ENCODE data around the gene AZI2.
A peak's percentile ranks its signal among the peaks of the same experiment; 100 is the strongest.

The AZI2 gene, protein sequence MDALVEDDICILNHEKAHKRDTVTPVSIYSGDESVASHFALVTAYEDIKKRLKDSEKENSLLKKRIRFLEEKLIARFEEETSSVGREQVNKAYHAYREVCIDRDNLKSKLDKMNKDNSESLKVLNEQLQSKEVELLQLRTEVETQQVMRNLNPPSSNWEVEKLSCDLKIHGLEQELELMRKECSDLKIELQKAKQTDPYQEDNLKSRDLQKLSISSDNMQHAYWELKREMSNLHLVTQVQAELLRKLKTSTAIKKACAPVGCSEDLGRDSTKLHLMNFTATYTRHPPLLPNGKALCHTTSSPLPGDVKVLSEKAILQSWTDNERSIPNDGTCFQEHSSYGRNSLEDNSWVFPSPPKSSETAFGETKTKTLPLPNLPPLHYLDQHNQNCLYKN

DNA sequence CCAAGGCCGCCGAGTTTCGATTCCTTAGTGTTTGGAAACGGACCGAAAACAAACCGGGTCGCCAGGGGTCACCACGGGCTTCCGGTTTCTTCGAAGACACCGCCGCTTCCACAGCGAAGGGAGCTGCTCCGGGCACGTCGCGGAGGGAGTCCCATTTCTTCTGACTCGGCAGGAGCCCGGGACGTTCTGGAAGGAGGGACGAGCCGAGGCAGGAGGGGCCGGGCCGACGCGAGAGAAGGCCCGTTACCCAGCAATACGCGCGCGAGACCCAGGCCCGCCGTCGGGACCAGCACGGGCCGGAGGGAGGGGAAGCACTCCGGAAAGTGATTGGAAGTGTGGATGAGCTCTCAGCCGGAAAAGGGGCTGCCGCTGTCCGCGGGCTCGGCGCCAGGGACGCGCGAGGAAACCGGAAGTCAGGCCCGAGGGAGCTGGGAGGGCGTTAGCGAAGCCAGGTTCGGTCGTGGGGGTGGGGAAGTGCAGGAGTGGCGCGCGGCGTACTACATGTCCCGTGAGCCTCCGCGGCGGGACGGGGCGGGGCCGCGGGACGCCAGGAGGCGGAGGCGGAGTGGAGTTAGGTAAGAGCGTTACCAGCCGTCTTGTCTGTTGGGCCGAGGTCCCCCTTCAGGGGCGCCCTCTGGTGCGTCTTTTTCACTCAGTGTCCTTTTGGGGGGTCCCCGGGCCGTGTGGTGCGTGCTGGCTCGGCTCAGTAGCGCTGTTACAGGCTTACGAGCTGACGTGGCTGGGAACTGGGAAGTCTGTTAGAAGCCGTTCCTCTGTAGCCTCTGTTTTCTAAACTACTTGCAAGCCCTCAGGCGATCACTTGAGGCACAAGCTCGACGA lies at the start of gene AZI2, which contains the start of gene ZCWPW2:
Gene AZI2 (minus strand): TSS at position 196 of the 840 bp plus-strand sequence. CDS start 8,207 bp downstream, outside the sequence.
Gene ZCWPW2 (plus strand): TSS at position 93 of the 840 bp plus-strand sequence. CDS start 64,348 bp downstream, outside the sequence.
- DNase-seq: peak; percentile 94

GRCh38 chr3:28388978-28389377 lies 40.4 kb upstream of the AZI2 start:
- DNase-seq: no peak

DNA sequence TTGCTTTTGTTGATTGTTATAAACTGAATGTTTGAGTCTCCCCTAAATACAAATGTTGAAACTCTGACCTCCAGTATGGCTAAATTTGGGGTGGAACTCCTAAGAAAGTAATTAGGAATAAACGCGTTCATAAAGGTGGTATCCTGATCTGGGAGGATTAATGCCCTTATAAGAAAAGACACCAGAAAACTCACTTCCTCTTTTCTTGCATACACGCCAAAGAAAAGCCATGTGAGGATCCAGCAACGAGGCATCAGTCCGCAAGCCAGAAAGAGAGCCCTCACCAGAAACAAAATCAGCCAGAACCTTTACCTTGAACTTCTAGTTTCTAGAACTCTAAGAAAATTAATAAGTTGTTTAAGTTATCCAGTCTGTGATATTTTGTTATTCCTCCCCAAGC lies 37.4 kb upstream of the AZI2 start:
- no peak for DNase-seq

DNA sequence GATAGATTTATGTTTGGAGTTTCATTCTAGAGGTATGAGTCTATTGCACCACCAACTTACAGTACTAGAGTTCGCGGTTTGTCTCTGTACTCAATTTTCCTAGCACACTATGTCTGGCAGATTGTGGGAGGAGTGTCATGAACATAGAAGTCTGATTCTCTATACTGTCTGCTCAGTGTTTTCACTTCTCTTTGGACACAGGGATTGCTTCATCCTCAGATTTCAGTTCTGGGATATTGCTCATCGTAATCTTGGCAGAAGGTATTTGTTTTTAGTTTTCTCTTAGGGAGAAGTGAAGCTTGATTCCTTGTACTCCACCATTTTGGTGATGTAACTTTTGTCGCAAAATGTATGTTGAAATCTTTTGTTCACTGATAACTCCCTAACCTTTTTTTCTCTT lies 27.8 kb upstream of the AZI2 start:
- no peak for DNase-seq

GRCh38 chr3:28349469-28350000 lies 911 bp upstream of the AZI2 start:
- DNase-seq: no peak

DNA sequence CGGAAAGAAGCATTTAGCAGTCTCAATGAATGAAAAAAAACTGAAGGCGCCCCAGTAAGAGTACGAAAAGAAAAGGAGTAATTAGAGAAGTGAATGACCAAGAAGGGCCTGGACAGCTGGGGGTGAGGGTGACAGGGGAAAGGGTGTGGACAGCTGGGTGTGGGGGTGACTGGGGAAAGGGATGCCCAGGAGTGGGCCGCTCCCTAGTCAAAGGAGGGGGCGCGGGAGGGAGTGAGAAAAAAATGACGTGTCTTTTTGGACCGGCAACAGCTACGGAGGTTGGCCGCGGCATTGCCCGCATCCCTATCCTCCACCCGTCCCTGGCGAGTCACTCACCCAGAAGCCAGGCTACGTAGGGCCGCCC lies 377 bp downstream of the AZI2 start:
- DNase-seq: no peak

- DNase-seq: no peak
Measured at GRCh38 chr3:28347374-28348264, 1.0 kb downstream of the AZI2 start.

DNA sequence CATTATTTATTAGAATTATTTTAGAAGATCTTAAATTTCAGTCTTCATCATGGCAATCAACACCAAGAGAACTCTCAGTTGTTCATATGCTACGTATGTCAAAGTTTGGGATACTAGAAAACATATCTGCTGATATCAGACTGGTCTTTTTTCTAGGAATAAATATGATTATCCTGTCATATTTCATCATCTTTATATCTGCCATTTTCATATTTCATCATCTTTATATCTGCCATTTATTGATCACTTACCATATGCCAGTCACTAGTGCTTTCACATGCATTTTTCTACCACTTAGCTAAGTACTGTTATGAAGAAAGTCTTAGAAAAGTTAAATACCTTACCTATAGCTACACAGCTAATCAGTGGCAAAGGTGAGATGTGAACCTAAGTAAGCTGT lies 2.9 kb downstream of the AZI2 start:
- DNase-seq: no peak

GRCh38 chr3:28343144-28343543 lies 5.5 kb downstream of the AZI2 start:
- DNase-seq: no peak

GRCh38 chr3:28337230-28337629 lies 11.4 kb downstream of the AZI2 start:
- no peak for DNase-seq

DNA sequence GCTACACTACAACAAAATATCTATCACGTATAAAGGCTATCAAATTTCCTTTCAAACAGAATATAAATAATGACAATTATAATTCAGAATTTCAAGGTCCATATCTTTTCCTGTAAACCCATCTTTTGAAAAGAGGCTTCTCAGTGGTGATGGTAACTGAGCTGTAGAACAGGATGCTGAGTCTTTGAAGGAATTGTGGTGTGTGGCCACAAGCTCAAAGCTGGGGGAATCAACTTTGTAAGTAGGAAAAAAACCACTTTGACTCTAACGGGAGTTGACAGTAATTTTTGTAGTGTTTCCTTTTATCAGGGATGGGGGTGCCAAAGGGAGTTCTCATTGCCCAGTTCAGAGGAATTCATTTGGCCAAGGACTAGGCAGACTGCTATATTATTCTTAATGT lies 13.4 kb downstream of the AZI2 start:
- no peak for DNase-seq

GRCh38 chr3:28334552-28334951 lies 14.1 kb downstream of the AZI2 start:
- no peak for DNase-seq

DNA sequence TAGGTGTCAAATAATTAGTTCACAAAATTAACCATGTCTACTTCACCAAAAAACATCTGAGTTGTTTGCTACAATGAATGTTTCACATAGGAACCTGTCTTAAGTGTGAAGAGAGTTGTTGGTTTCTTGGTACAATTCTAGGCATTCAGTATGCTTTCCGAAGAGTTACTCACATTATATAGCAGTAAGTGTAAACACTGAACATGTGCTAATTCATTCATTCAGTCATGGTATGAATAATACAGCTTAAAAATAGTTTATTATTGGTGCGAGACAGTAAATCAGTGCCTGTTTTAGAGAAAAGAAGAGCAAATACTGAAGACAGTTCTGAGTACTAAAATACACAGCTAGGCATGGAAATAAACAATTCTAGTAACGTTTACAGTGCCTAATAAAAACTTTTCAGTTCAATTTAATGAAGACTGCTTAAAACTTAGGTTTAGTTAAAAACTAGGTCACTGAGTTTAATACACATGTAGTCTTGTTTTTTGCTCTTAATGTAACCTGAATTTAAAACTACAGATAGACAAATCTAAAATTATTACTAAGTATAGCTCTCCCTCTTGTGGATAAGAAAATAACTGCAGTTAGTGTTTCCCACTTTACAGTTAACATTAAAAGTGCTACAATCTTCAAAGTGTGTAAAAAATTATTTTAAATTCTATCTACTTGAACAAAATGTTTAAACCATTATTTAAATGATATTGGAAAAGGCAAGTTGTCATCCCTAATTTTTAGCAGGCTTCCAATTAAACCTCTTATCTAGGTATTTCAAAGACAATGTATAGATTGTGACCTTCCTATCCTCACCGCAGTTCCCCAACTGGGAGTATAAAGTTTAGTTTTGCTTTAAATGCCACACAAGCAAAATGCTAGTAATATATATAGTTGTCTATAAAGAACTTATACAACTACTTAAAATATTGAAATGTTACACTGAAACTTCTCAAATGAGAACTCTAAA lies 20.2 kb downstream of the AZI2 start:
- DNase-seq: no peak

DNA sequence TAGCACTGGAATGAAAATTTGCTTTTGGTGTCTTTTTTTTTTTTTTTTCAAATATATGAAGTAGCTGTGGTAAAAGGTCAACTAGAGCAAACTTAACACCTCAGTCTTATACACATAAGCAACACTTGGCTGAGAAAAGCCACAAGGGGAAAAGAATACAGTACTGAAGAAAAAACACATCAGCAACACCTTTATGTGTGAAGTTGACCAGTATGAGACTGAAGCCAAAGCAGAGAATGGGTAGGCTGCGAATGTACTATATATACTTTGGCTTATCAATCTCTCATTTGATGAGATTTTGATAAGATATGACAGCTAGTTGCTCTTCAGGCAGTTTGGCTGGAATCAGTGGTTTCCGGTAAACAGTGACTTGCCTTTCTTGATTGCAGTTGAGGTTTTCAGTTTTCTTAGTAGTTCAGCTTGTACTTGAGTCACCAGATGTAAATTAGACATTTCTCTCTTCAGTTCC lies 22.1 kb downstream of the AZI2 start:
- no peak for DNase-seq

- DNase-seq: no peak
Measured at GRCh38 chr3:28322464-28322863, 26.2 kb downstream of the AZI2 start.

DNA sequence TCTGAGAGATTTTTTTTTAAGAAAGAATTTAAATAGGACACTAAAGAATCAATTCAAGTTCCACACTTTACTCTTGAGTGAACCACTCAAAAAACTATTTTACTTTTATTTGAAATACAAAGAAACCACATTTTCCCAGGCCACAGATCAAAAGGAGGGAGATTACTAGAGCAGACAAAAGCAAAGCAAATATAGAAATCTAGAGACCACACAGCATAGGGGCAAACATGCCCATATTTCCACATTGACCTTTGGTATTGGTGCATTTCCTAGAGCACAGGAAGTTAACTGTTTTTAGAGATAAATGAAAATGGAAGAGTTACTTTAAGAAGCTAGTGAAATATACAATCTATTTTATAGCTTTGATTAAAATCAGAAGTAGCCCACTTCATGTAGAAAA lies 27.6 kb downstream of the AZI2 start:
- DNase-seq: no peak

GRCh38 chr3:28317438-28318022 lies 31.1 kb downstream of the AZI2 start:
- DNase-seq: peak; percentile 18

DNA sequence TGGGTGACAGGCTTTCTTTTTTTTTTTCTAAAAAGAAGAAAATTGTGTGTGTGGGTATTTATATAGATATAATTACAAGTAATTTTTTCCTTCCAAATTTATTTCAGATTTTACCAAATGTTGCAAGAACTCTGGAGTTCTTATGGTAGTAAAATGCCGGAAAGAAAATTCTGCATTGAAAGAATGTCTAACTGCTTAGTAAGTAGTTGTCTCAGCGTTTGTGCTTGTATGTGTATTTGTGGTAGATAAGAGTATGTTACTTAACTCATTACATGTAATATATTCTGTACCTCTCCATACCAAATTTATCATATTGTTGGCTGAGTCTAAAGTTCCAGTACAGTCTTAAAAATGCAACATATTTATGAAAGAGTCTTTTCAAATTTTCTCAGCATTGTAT lies 32.4 kb downstream of the AZI2 start:
- no peak for DNase-seq

DNA sequence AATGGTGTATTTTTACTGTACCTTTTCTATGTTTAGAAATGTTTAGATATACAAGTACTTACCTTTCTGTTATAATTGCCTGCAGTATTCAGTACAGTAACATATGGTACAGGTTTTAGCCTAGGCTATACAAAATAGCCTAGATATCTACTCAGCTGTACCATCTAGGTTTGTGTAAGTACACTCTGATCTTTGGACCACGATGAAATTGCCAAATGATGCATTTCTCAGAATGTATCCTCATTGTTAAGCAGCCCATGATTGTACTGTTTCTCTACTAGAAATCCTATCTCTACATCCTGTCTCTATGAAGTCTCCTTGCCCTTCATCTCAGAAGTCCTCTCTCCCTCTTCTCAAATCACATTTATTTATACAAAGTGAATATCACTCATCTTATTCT lies 32.9 kb downstream of the AZI2 start:
- no peak for DNase-seq

DNA sequence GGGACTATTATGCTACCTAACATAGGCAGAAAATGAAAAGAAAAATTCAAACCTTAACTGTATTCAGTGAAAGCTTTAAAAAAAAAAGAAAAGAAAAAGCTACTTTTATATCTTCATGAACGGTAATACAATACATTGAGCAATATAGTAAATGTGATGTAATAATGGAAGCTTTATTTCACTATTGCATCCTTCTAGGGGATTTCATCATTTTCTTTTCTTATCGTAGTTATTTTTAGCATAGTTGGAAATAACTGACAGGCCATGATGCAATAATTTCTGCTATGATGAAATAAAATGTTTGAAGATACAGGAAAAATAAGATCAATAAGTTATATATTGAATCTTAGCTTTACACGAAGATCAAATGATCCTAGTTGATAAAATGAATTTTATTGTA lies 40.4 kb downstream of the AZI2 start:
- no peak for DNase-seq

- DNase-seq: no peak
Measured at GRCh38 chr3:28301688-28302087, 46.9 kb downstream of the AZI2 start.
